Panc1 (cell line): ENCODE measurements around the gene LUC7L. TPM values are rescaled to one million over a fixed set of nuclear protein-coding genes. Genes with fewer than 3 reads are reported as not detected.
"Not testable (repeated sequence)": the region's sequence is repeated elsewhere in the genome, so short reads cannot be mapped to it uniquely, and the experiment has no call there.

Source experiments
- ATAC-seq: fragments of 200-7000 bp; cut with Tn5 transposase; 2 replicates; pipeline ENCODE4 v1.9.1; 2020; ENCODE audit warnings: mild to moderate bottlenecking, moderate library complexity
- BruUV-seq: library from RNA; stranded (reverse); fragments of 400-500 nt; replicated peaks from 2 replicates; lab custom pipeline; 2021; lab: Mats Ljungman, UMichigan
- CTCF ChIA-PET: fragments of 300-600 bp; sonication (Branson Sonifier 250); formaldehyde crosslinking; loops from one replicate; lab custom pipeline; 2022; ENCODE audit warnings: antibody characterized with exemption; lab: Charles Lee
- POLR2A ChIA-PET: fragments of 300-600 bp; sonication (Branson Sonifier 250); formaldehyde crosslinking; loops from one replicate; lab custom pipeline; 2022; ENCODE audit warnings: antibody characterized with exemption; lab: Charles Lee
- DNase-seq: peaks from one replicate; pipeline ENCODE4 v3.0.0-alpha.2; 2010; ENCODE audit warnings: low read depth, low spot score
- H3K27ac ChIP-seq: 2 replicates; pipeline ENCODE4 v1.5.1; 2011; ENCODE audit warnings: mild to moderate bottlenecking, low read length, inconsistent platforms
- H3K27me3 ChIP-seq: fragments of 200-500 bp; sonication (Bioruptor generic); 2 replicates; pipeline ENCODE4 v1.6.0; 2014; ENCODE audit warnings: low read length, inconsistent platforms; ENCODE audit not compliant: control insufficient read depth, insufficient read depth
- H3K36me3 ChIP-seq: fragments of 200-500 bp; sonication (Bioruptor generic); 2 replicates; pipeline ENCODE4 v1.5.1; 2014; ENCODE audit warnings: inconsistent platforms, mild to moderate bottlenecking, low read length, moderate library complexity; ENCODE audit not compliant: control insufficient read depth, insufficient read depth
- H3K4me1 ChIP-seq: 2 replicates; pipeline ENCODE4 v1.5.1; 2011; ENCODE audit warnings: inconsistent platforms, mild to moderate bottlenecking, low read length, moderate library complexity; ENCODE audit not compliant: control insufficient read depth, insufficient read depth
- H3K4me3 ChIP-seq, 2 experiments: 2 replicates each; pipeline ENCODE4 v1.5.1; 2011 to 2012; ENCODE audit warnings: low read depth in 2 of 2, low read length in 2 of 2, mild to moderate bottlenecking in 2 of 2, inconsistent platforms in 1 of 2, moderate library complexity in 1 of 2
- H3K9me3 ChIP-seq: fragments of 200-500 bp; sonication (Bioruptor generic); 2 replicates; pipeline ENCODE4 v1.5.1; 2014; ENCODE audit warnings: low read depth, mild to moderate bottlenecking, inconsistent platforms, low read length, moderate library complexity; ENCODE audit not compliant: control insufficient read depth, insufficient read depth
- CTCF ChIP-seq: fragments of 450-650 bp; IDR thresholded peaks from 2 replicates; pipeline ENCODE4 v1.5.1; 2017; ENCODE audit warnings: mild to moderate bottlenecking
- POLR2AphosphoS5 ChIP-seq: IDR thresholded peaks from 2 replicates; pipeline ENCODE4 v1.6.1; 2012; ENCODE audit warnings: mild to moderate bottlenecking, low read depth, low read length, moderate library complexity
- REST ChIP-seq, 2 experiments: IDR thresholded peaks; 2 replicates each; pipeline ENCODE4 v1.6.1; 2011 to 2012; ENCODE audit warnings: low read depth in 2 of 2, control low read depth in 1 of 2, low read length in 1 of 2, mild to moderate bottlenecking in 1 of 2, moderate library complexity in 1 of 2; ENCODE audit not compliant: insufficient read depth in 1 of 2
- SIN3A ChIP-seq: IDR thresholded peaks from 2 replicates; pipeline ENCODE4 v1.6.1; 2012; ENCODE audit warnings: low read depth, mild to moderate bottlenecking, low read length, moderate library complexity, borderline replicate concordance; ENCODE audit not compliant: insufficient read depth
- TCF7L2 ChIP-seq: IDR thresholded peaks from 2 replicates; pipeline ENCODE4 v1.6.1; 2011; ENCODE audit warnings: mild to moderate bottlenecking, low read depth, low read length, inconsistent platforms
- in situ Hi-C: cut with HindIII; loops from 2 replicates; pipeline ENCODE4 v1.10.0; 2016; ENCODE audit warnings: low sequenced_read_pairs, low pct_unique_long_range_greater_than_20kb
- intact Hi-C: fragments of 100-400 bp; cut with micrococcal nuclease; formaldehyde crosslinking; loops from one replicate; pipeline ENCODE4 v1.10.0; 2022; ENCODE audit not compliant: unreplicated experiment
- total RNA-seq: library from RNA; stranded (reverse); gene quantifications from one replicate; pipeline ENCODE4 v1.2.1, GENCODE V29; 2021; ENCODE audit not compliant: unreplicated experiment

LUC7L gene
- total RNA-seq, 1 experiment from 2014 or later = 75.3 TPM

- TSS peak; percentile 49 for BruUV-seq
- DNase-seq (no peak), ATAC-seq (no peak)
- TF ChIP-seq TCF7L2 = no peak
- no peak for TF ChIP-seq POLR2AphosphoS5
- no peak for TF ChIP-seq REST (IDR thresholded peaks at IDR 0.05; ENCODE audit: insufficient read depth in 1 of 2, low read depth in 2 of 2, low read length in 1 of 2)
- no peak for TF ChIP-seq CTCF
- no peak for TF ChIP-seq SIN3A
- no peak overlapping the region for H3K4me3 ChIP-seq
- no peak overlapping the region for H3K27ac ChIP-seq
- intact Hi-C loops = no loop called here
- H3K27me3 ChIP-seq = no peaks in the 10 kb centered on the region
- peaks cover 14% of the 10 kb centered on the region for H3K36me3 ChIP-seq
- ChIA-PET POLR2A (no interaction called here), CTCF (interaction anchor here (0.8 kb wide), 1 partner anchor 133 kb away, joined by 3 read pairs; no protein-coding TSS in a partner anchor)
- no peaks in the 10 kb centered on the region for H3K9me3 ChIP-seq
- in situ Hi-C loops = no loop called here
- H3K4me1 ChIP-seq = no peaks in the 10 kb centered on the region
These were observed 9.2 kb downstream of the LUC7L start for GRCh38 chr16:220021-220420.

- DNase-seq (no peak), ATAC-seq (no peak)
- Histone ChIP-seq H3K27ac (no peak overlapping the region), H3K4me3 (no peak overlapping the region), H3K4me1 (no peaks in the 10 kb centered on the region), H3K27me3 (no peaks in the 10 kb centered on the region), H3K36me3 (peaks cover 9% of the 10 kb centered on the region), H3K9me3 (no peaks in the 10 kb centered on the region)
- ChIA-PET CTCF (no interaction called here), POLR2A (no interaction called here)
- no TSS peak for BruUV-seq
- in situ Hi-C loops = no loop called here
- no peak for TF ChIP-seq CTCF
- TF ChIP-seq TCF7L2 = no peak
- TF ChIP-seq POLR2AphosphoS5 = no peak
- no peak for TF ChIP-seq REST (IDR thresholded peaks at IDR 0.05; ENCODE audit: insufficient read depth in 1 of 2, low read depth in 2 of 2, low read length in 1 of 2)
- no peak for TF ChIP-seq SIN3A
- intact Hi-C loops = no loop called here
These were observed 16.2 kb downstream of the LUC7L start for GRCh38 chr16:212999-213398.

- in situ Hi-C loops, H3K27me3 ChIP-seq, intact Hi-C loops, BruUV-seq, H3K9me3 ChIP-seq, ATAC-seq, H3K4me1 ChIP-seq, DNase-seq, POLR2A ChIA-PET, H3K4me3 ChIP-seq, H3K27ac ChIP-seq, CTCF ChIA-PET: not testable (repeated sequence)
- H3K36me3 ChIP-seq = peaks cover 13% of the 10 kb centered on the region
These were observed 17.5 kb downstream of the LUC7L start for GRCh38 chr16:211631-212180.
